ENCODE measurements around the gene KLHDC10.
"Not testable (repeated sequence)": the region's sequence is repeated elsewhere in the genome, so short reads cannot be mapped to it uniquely, and the experiment has no call there.

The KLHDC10 gene

GRCh38 chr7:130083497-130083896, 13.2 kb downstream of the KLHDC10 start:
- DNase-seq: not testable (repeated sequence)

- no peak for DNase-seq
Observed at GRCh38 chr7:130084037-130084875, 13.9 kb downstream of the KLHDC10 start.

- DNase-seq: not testable (repeated sequence)
Observed at GRCh38 chr7:130085235-130085634, 14.9 kb downstream of the KLHDC10 start.

- no peak for DNase-seq
Observed at GRCh38 chr7:130086938-130087337, 16.6 kb downstream of the KLHDC10 start.

- no peak for DNase-seq
Observed at GRCh38 chr7:130087364-130087763, 17.0 kb downstream of the KLHDC10 start.

GRCh38 chr7:130090745-130091532, 20.6 kb downstream of the KLHDC10 start:
- DNase-seq: no peak

- DNase-seq: no peak
Observed at GRCh38 chr7:130091999-130092398, 21.7 kb downstream of the KLHDC10 start.

GRCh38 chr7:130092598-130092997, 22.3 kb downstream of the KLHDC10 start:
- DNase-seq: no peak

- DNase-seq: no peak
Observed at GRCh38 chr7:130095812-130096211, 25.5 kb downstream of the KLHDC10 start.

- DNase-seq: no peak
Observed at GRCh38 chr7:130096243-130096827, 26.0 kb downstream of the KLHDC10 start.

GRCh38 chr7:130099331-130099730, 29.0 kb downstream of the KLHDC10 start:
- DNase-seq: no peak

- no peak for DNase-seq
Observed at GRCh38 chr7:130102588-130102987, 32.3 kb downstream of the KLHDC10 start.

GRCh38 chr7:130107949-130108674, 37.8 kb downstream of the KLHDC10 start:
- no peak for DNase-seq

GRCh38 chr7:130108809-130109208, 38.5 kb downstream of the KLHDC10 start:
- DNase-seq: no peak

GRCh38 chr7:130112093-130112492, 41.8 kb downstream of the KLHDC10 start:
- no peak for DNase-seq

- DNase-seq: no peak
Observed at GRCh38 chr7:130112662-130113425, 42.5 kb downstream of the KLHDC10 start.

GRCh38 chr7:130113426-130113805, 43.1 kb downstream of the KLHDC10 start:
- not testable (repeated sequence) for DNase-seq

- no peak for DNase-seq
Observed at GRCh38 chr7:130113887-130114286, 43.6 kb downstream of the KLHDC10 start.

GRCh38 chr7:130114374-130114773, 44.0 kb downstream of the KLHDC10 start:
- no peak for DNase-seq

GRCh38 chr7:130114776-130115175, 44.4 kb downstream of the KLHDC10 start:
- DNase-seq: no peak

- DNase-seq: no peak
Observed at GRCh38 chr7:130118294-130118693, 48.0 kb downstream of the KLHDC10 start.

- no peak for DNase-seq
Observed at GRCh38 chr7:130118801-130119200, 48.5 kb downstream of the KLHDC10 start.

All from stimulated activated CD4-positive, alpha-beta T cell treated with anti-CD3 and anti-CD28 coated beads, Interleukin-2, amount 100 ng/mL, for 48 hours (primary cell).